ENCODE measurements around the gene NELL1.

The NELL1 gene

GRCh38 chr11:21520244-21520643 lies 850.9 kb downstream of the NELL1 start:
- H3K4me1 ChIP-seq (ENCODE audit: control insufficient read depth, insufficient read depth, low read length) = no peaks in the 10 kb centered on the region
- H3K9ac ChIP-seq (ENCODE audit: low read length in 2 of 2) = no peak overlapping the region
- H3K27ac ChIP-seq (ENCODE audit: low read length) = no peak overlapping the region
- no peaks in the 10 kb centered on the region for H3K27me3 ChIP-seq (ENCODE audit: control insufficient read depth in 1 of 2, insufficient read depth in 2 of 2, low read length in 2 of 2)
- H3K36me3 ChIP-seq (ENCODE audit: control insufficient read depth in 2 of 2, insufficient read depth in 2 of 2, low read length in 2 of 2) = no peaks in the 10 kb centered on the region
- no peak overlapping the region for H3K4me3 ChIP-seq (ENCODE audit: low read length in 2 of 2)
- no peaks in the 10 kb centered on the region for H3K9me3 ChIP-seq (ENCODE audit: control insufficient read depth in 2 of 2, low read length in 2 of 2)

GRCh38 chr11:21529187-21529586 lies 859.8 kb downstream of the NELL1 start:
- Histone ChIP-seq H3K4me1 (ENCODE audit: control insufficient read depth, insufficient read depth, low read length) (no peaks in the 10 kb centered on the region), H3K4me3 (ENCODE audit: low read length in 2 of 2) (no peak overlapping the region), H3K36me3 (ENCODE audit: control insufficient read depth in 2 of 2, insufficient read depth in 2 of 2, low read length in 2 of 2) (no peaks in the 10 kb centered on the region)

DNA sequence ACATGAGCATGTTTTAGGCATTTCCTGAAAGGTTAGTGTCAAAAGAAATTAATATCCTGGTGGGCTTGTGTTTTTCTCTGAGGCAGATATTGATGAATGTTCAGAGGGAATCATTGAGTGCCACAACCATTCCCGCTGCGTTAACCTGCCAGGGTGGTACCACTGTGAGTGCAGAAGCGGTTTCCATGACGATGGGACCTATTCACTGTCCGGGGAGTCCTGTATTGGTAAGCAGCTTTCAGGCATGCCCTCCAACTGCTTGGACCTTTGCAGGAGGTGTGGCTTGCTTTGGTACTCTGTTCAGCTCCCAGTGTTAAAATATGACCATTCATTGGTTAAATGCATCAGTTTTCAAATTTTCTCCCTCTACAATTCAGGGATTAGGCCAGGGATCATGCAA lies 864.9 kb downstream of the NELL1 start:
- Histone ChIP-seq H3K36me3 (ENCODE audit: control insufficient read depth in 2 of 2, insufficient read depth in 2 of 2, low read length in 2 of 2) (no peaks in the 10 kb centered on the region), H3K27ac (ENCODE audit: low read length) (no peak overlapping the region), H3K4me1 (ENCODE audit: control insufficient read depth, insufficient read depth, low read length) (no peaks in the 10 kb centered on the region), H3K9ac (ENCODE audit: low read length in 2 of 2) (no peak overlapping the region), H3K4me3 (ENCODE audit: low read length in 2 of 2) (no peak overlapping the region), H3K27me3 (ENCODE audit: control insufficient read depth in 1 of 2, insufficient read depth in 2 of 2, low read length in 2 of 2) (no peaks in the 10 kb centered on the region), H3K9me3 (ENCODE audit: control insufficient read depth in 2 of 2, low read length in 2 of 2) (no peaks in the 10 kb centered on the region)

More at GRCh38 chr11:21529187-21529586, 859.8 kb downstream of the NELL1 start:
- no peaks in the 10 kb centered on the region for H3K9me3 ChIP-seq (ENCODE audit: control insufficient read depth in 2 of 2, low read length in 2 of 2)
- no peak overlapping the region for H3K27ac ChIP-seq (ENCODE audit: low read length)
- no peaks in the 10 kb centered on the region for H3K27me3 ChIP-seq (ENCODE audit: control insufficient read depth in 1 of 2, insufficient read depth in 2 of 2, low read length in 2 of 2)
- H3K9ac ChIP-seq (ENCODE audit: low read length in 2 of 2) = no peak overlapping the region

GRCh38 chr11:21537980-21538379 lies 868.6 kb downstream of the NELL1 start:
- Histone ChIP-seq H3K9ac (ENCODE audit: low read length in 2 of 2) (no peak overlapping the region), H3K9me3 (ENCODE audit: control insufficient read depth in 2 of 2, low read length in 2 of 2) (peaks cover 0 to 3% of the 10 kb centered on the region in 2 donors)

DNA sequence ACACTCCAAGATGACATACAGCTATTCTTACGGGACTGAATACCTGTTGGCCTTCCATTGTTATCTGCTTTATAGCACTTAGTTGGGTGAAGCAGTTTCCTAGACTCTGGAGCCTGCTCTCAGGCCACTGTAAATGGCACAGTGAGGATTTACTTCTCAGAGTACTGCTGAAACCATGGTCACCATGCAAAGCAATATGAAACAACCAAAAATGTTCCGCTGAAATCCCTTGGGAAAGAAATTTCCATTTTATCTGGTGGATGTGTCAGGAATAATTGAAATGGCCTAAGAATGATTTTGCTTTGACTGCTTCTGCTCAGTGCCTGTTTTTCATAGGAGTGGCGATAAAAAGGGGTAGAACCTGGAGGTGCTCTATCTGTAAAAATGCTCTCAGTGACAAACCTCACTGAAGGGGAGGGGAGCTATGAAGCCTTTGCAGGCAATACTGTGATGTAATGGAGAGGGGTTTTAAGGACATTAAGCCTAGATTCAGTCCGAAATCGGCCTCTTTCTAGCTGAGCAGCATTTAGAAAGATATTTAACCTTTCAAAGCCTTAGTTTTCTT lies 871.9 kb downstream of the NELL1 start:
- Histone ChIP-seq H3K27ac (ENCODE audit: low read length) (no peak overlapping the region), H3K27me3 (ENCODE audit: control insufficient read depth in 1 of 2, insufficient read depth in 2 of 2, low read length in 2 of 2) (no peaks in the 10 kb centered on the region), H3K36me3 (ENCODE audit: control insufficient read depth in 2 of 2, insufficient read depth in 2 of 2, low read length in 2 of 2) (no peaks in the 10 kb centered on the region), H3K9me3 (ENCODE audit: control insufficient read depth in 2 of 2, low read length in 2 of 2) (peaks cover 0 to 3% of the 10 kb centered on the region in 2 donors), H3K4me3 (ENCODE audit: low read length in 2 of 2) (no peak overlapping the region), H3K9ac (ENCODE audit: low read length in 2 of 2) (no peak overlapping the region), H3K4me1 (ENCODE audit: control insufficient read depth, insufficient read depth, low read length) (no peaks in the 10 kb centered on the region)

More at GRCh38 chr11:21537980-21538379, 868.6 kb downstream of the NELL1 start:
- Histone ChIP-seq H3K27me3 (ENCODE audit: control insufficient read depth in 1 of 2, insufficient read depth in 2 of 2, low read length in 2 of 2) (no peaks in the 10 kb centered on the region), H3K4me1 (ENCODE audit: control insufficient read depth, insufficient read depth, low read length) (no peaks in the 10 kb centered on the region), H3K27ac (ENCODE audit: low read length) (no peak overlapping the region), H3K4me3 (ENCODE audit: low read length in 2 of 2) (no peak overlapping the region), H3K36me3 (ENCODE audit: control insufficient read depth in 2 of 2, insufficient read depth in 2 of 2, low read length in 2 of 2) (no peaks in the 10 kb centered on the region)

GRCh38 chr11:21543901-21544300 lies 874.5 kb downstream of the NELL1 start:
- H3K27ac ChIP-seq (ENCODE audit: low read length) = no peak overlapping the region
- H3K9me3 ChIP-seq (ENCODE audit: control insufficient read depth in 2 of 2, low read length in 2 of 2) = peaks cover 0 to 3% of the 10 kb centered on the region in 2 donors
- no peaks in the 10 kb centered on the region for H3K27me3 ChIP-seq (ENCODE audit: control insufficient read depth in 1 of 2, insufficient read depth in 2 of 2, low read length in 2 of 2)
- no peaks in the 10 kb centered on the region for H3K4me1 ChIP-seq (ENCODE audit: control insufficient read depth, insufficient read depth, low read length)
- H3K9ac ChIP-seq (ENCODE audit: low read length in 2 of 2) = no peak overlapping the region
- H3K36me3 ChIP-seq (ENCODE audit: control insufficient read depth in 2 of 2, insufficient read depth in 2 of 2, low read length in 2 of 2) = no peaks in the 10 kb centered on the region
- H3K4me3 ChIP-seq (ENCODE audit: low read length in 2 of 2) = no peak overlapping the region

DNA sequence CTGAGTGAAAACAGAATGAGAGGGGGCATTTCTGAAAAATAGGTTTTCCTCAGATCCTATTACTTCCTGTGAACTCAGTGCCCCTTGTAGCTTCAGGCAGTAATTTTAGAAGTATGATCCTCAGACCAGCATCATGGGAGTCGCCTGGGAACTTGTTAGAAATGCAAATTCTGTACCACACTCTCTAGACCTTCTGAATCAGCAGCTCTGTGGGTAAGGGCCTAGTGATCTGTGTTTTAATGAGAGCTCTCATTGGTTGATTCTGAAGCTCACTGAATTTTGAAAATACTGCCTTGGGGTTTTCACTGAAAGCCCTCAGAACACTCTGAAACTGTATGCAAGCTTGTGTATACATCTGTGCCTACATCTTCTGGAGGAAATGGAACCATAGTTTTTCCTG lies 876.3 kb downstream of the NELL1 start:
- no peaks in the 10 kb centered on the region for H3K36me3 ChIP-seq (ENCODE audit: control insufficient read depth in 2 of 2, insufficient read depth in 2 of 2, low read length in 2 of 2)
- H3K4me3 ChIP-seq (ENCODE audit: low read length in 2 of 2) = no peak overlapping the region
- no peak overlapping the region for H3K27ac ChIP-seq (ENCODE audit: low read length)
- H3K4me1 ChIP-seq (ENCODE audit: control insufficient read depth, insufficient read depth, low read length) = no peaks in the 10 kb centered on the region
- no peaks in the 10 kb centered on the region for H3K9me3 ChIP-seq (ENCODE audit: control insufficient read depth in 2 of 2, low read length in 2 of 2)
- H3K9ac ChIP-seq (ENCODE audit: low read length in 2 of 2) = no peak overlapping the region
- no peaks in the 10 kb centered on the region for H3K27me3 ChIP-seq (ENCODE audit: control insufficient read depth in 1 of 2, insufficient read depth in 2 of 2, low read length in 2 of 2)

DNA sequence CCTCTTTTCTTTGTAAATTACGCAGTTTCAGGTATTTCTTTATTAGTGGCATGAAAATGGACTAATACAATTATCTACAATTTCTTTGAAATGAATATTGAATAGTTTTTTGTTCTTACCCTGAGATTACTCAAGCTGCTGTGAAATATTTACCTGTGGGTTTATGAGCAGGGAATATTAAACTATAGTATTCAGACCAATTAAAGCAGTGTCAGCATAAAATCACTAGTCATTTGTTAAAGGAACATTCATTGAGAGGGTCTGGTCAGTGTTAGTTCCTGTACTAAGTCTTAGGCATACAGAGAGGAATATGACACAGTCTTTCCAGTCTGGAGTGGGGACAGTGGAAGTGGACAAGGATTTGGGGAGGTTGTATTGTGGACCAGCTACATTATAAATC lies 877.3 kb downstream of the NELL1 start:
- Histone ChIP-seq H3K27ac (ENCODE audit: low read length) (no peak overlapping the region), H3K9ac (ENCODE audit: low read length in 2 of 2) (no peak overlapping the region), H3K4me3 (ENCODE audit: low read length in 2 of 2) (no peak overlapping the region), H3K36me3 (ENCODE audit: control insufficient read depth in 2 of 2, insufficient read depth in 2 of 2, low read length in 2 of 2) (no peaks in the 10 kb centered on the region), H3K9me3 (ENCODE audit: control insufficient read depth in 2 of 2, low read length in 2 of 2) (no peaks in the 10 kb centered on the region), H3K4me1 (ENCODE audit: control insufficient read depth, insufficient read depth, low read length) (no peaks in the 10 kb centered on the region), H3K27me3 (ENCODE audit: control insufficient read depth in 1 of 2, insufficient read depth in 2 of 2, low read length in 2 of 2) (no peaks in the 10 kb centered on the region)

GRCh38 chr11:21552911-21553310 lies 883.5 kb downstream of the NELL1 start:
- Histone ChIP-seq H3K27ac (ENCODE audit: low read length) (no peak overlapping the region), H3K9ac (ENCODE audit: low read length in 2 of 2) (no peak overlapping the region), H3K36me3 (ENCODE audit: control insufficient read depth in 2 of 2, insufficient read depth in 2 of 2, low read length in 2 of 2) (no peaks in the 10 kb centered on the region), H3K9me3 (ENCODE audit: control insufficient read depth in 2 of 2, low read length in 2 of 2) (no peaks in the 10 kb centered on the region), H3K27me3 (ENCODE audit: control insufficient read depth in 1 of 2, insufficient read depth in 2 of 2, low read length in 2 of 2) (no peaks in the 10 kb centered on the region), H3K4me1 (ENCODE audit: control insufficient read depth, insufficient read depth, low read length) (no peaks in the 10 kb centered on the region), H3K4me3 (ENCODE audit: low read length in 2 of 2) (no peak overlapping the region)

DNA sequence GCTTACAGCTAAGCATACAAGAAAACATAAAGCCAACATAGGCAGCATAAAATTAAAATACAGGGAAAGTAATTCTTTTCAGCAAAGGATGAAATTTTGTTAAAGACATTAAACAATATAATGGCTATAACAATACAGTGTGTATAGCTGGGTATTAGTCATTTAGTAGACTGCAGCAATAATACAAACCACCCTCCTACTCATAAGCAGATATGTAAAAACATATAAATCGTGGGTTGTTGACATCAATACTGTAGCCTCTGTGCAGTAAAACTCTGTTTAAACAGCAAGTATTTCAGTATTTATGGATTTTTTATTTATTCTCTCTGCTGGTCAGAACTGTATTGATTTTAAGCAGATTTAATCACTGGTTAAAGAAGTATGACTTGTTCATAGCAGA lies 884.4 kb downstream of the NELL1 start:
- Histone ChIP-seq H3K4me3 (ENCODE audit: low read length in 2 of 2) (no peak overlapping the region), H3K27me3 (ENCODE audit: control insufficient read depth in 1 of 2, insufficient read depth in 2 of 2, low read length in 2 of 2) (no peaks in the 10 kb centered on the region), H3K27ac (ENCODE audit: low read length) (no peak overlapping the region), H3K9ac (ENCODE audit: low read length in 2 of 2) (no peak overlapping the region), H3K4me1 (ENCODE audit: control insufficient read depth, insufficient read depth, low read length) (no peaks in the 10 kb centered on the region), H3K36me3 (ENCODE audit: control insufficient read depth in 2 of 2, insufficient read depth in 2 of 2, low read length in 2 of 2) (no peaks in the 10 kb centered on the region), H3K9me3 (ENCODE audit: control insufficient read depth in 2 of 2, low read length in 2 of 2) (no peaks in the 10 kb centered on the region)

DNA sequence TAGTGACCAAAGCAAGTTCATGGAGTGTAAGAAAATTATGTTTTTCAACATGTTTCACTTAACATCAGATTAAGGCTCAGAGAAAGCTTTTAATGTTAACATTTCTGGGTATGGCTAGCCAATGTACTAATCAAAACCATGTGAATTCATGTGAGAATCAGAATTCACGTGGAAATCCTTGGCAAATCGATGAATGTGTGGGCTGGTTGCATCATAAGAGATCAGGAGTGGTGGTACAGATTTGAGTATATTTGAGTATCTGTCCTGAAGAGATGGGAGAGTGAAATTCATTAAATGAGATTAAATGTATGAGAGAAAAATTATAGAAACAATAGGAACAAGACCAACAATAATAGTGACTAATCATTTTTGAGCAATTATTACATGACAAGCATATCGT lies 884.9 kb downstream of the NELL1 start:
- Histone ChIP-seq H3K4me3 (ENCODE audit: low read length in 2 of 2) (no peak overlapping the region), H3K27me3 (ENCODE audit: control insufficient read depth in 1 of 2, insufficient read depth in 2 of 2, low read length in 2 of 2) (no peaks in the 10 kb centered on the region), H3K27ac (ENCODE audit: low read length) (no peak overlapping the region), H3K9me3 (ENCODE audit: control insufficient read depth in 2 of 2, low read length in 2 of 2) (no peaks in the 10 kb centered on the region), H3K36me3 (ENCODE audit: control insufficient read depth in 2 of 2, insufficient read depth in 2 of 2, low read length in 2 of 2) (no peaks in the 10 kb centered on the region), H3K9ac (ENCODE audit: low read length in 2 of 2) (no peak overlapping the region), H3K4me1 (ENCODE audit: control insufficient read depth, insufficient read depth, low read length) (no peaks in the 10 kb centered on the region)
